Measurements from ENCODE around the gene SFI1.
"Not testable (repeated sequence)": the region's sequence is repeated elsewhere in the genome, so short reads cannot be mapped to it uniquely, and the experiment has no call there.

The SFI1 gene, protein sequence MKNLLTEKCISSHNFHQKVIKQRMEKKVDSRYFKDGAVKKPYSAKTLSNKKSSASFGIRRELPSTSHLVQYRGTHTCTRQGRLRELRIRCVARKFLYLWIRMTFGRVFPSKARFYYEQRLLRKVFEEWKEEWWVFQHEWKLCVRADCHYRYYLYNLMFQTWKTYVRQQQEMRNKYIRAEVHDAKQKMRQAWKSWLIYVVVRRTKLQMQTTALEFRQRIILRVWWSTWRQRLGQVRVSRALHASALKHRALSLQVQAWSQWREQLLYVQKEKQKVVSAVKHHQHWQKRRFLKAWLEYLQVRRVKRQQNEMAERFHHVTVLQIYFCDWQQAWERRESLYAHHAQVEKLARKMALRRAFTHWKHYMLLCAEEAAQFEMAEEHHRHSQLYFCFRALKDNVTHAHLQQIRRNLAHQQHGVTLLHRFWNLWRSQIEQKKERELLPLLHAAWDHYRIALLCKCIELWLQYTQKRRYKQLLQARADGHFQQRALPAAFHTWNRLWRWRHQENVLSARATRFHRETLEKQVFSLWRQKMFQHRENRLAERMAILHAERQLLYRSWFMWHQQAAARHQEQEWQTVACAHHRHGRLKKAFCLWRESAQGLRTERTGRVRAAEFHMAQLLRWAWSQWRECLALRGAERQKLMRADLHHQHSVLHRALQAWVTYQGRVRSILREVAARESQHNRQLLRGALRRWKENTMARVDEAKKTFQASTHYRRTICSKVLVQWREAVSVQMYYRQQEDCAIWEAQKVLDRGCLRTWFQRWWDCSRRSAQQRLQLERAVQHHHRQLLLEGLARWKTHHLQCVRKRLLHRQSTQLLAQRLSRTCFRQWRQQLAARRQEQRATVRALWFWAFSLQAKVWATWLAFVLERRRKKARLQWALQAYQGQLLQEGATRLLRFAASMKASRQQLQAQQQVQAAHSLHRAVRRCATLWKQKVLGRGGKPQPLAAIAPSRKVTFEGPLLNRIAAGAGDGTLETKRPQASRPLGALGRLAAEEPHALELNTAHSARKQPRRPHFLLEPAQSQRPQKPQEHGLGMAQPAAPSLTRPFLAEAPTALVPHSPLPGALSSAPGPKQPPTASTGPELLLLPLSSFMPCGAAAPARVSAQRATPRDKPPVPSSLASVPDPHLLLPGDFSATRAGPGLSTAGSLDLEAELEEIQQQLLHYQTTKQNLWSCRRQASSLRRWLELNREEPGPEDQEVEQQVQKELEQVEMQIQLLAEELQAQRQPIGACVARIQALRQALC

DNA sequence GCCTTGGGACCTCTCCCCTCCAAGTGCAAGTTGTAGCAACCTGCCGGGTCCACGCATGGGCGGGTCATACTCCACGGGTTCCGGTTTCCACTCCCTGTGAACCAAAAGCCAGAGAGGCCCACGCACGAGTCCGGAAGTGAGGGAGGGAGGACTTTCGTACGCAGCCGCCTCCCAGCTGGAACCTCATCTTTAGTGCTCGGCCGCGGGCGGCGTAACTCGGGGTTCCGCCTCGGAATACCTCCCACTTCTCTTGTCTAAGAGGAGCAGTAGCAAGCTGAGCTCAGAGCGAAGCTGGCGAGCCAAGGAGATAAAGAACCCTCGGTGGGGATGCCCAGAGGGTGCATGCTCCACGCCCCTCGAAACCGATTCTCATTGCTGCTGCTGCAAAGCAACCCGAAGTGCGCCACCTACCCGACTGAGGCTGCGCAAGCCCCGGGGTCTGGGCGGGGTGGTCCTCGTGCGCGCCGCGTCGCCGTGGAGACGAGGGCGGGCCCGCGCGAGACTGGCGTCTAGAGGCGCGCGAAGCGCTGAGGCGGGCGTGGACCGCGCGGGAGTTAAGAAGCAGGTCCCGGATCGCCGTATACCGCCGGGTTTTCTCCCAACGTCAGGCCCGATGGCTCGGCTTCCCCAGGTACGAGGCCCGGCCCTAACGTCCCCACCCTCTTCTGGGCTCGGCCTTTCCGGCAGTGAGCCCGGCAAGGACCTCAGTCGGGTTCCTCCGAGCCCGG is at the start of gene SFI1:
SFI1 (plus strand) TSS at position 530 of the 728 bp plus-strand sequence. CDS start 11,749 bp downstream, outside the sequence.
- peak; percentile 95 for DNase-seq

- no peak for DNase-seq
Observed at GRCh38 chr22:31446767-31447166, 49.6 kb upstream of the SFI1 start.

DNA sequence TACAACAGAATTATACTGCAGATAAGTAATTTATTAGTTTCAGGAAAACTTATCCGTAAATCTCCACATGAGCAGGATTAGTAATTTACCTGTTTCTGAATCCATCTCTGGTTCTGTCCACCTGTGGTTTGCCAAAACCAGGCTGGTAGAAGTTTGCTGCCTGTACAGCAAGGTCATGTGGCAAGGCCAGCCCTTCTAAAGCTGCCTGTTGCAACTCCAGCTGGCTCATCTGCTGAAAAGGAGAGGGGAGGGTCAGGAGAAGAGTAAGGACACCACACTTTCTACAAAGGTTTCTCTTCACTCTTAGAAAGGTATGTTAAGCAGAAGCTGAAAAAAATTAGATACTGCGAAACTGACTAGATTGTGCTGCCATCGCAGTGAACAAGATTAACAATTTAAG is 49.0 kb upstream of the SFI1 start:
- DNase-seq: no peak

GRCh38 chr22:31448382-31448781 is 48.0 kb upstream of the SFI1 start:
- DNase-seq: no peak

GRCh38 chr22:31449506-31449905 is 46.8 kb upstream of the SFI1 start:
- no peak for DNase-seq

DNA sequence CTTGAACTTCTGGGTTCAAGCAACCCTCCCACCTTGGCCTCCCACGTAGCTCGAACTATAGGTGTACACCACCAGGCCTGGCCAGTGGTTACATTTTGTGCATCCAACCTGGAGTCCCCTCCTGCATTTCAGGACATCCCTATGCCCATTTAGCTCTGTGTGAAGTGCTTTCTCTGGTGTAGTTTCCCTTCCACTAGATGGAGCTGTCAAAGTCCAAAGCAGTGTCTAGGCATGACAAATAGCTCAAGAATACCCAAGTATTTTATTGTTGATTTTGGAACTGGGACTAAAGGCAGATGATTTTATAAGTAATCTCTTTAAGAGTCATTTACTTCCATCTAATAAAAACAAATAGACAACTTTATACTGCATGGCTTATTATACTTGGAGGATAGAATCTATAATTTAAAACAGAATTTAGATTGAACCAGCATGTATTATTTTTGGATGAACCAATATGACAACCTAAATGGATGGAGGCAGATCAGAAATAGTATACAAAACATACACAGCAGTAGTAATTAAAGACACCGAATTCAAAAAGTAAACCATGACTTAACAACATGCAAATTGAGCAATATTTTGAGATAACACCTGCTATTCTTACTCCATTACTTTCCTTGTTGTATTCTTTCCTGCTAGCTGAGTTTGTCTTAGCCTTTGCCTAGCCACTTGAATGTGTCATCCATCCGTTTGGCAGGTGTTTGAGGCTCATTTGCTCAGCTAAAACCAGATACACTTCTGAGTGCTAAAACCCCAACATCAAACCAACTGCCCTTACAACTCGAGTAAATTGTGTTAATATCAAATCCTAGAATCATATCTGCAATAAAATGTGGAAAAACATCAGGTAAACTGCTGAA is 44.4 kb upstream of the SFI1 start:
- DNase-seq: peak; percentile 44

- no peak for DNase-seq
Observed at GRCh38 chr22:31461699-31462098, 34.6 kb upstream of the SFI1 start.

- no peak for DNase-seq
Observed at GRCh38 chr22:31465307-31465706, 31.0 kb upstream of the SFI1 start.

- no peak for DNase-seq
Observed at GRCh38 chr22:31474743-31475142, 21.6 kb upstream of the SFI1 start.

GRCh38 chr22:31475800-31476199 is 20.5 kb upstream of the SFI1 start:
- no peak for DNase-seq

- DNase-seq: no peak
Observed at GRCh38 chr22:31477329-31477728, 19.0 kb upstream of the SFI1 start.

GRCh38 chr22:31481129-31481528 is 15.2 kb upstream of the SFI1 start:
- no peak for DNase-seq

DNA sequence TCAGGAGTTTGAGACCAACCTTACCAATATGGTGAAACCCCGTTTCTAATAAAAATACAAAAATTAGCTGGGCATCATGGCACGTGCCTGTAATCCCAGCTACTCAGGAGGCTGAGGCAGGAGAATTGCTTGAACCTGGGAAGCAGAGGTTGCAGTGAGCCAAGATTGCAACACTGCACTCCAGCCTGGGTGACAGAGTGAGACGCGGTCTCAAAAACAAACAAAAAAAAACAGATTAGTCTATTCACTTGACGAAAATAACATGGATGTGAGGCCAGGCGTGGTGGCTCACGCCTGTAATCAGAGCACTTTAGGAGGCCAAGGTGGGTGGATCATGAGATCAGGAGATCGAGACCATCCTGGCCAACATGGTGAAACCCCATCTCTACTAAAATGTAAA is 13.9 kb upstream of the SFI1 start:
- DNase-seq: not testable (repeated sequence)

DNA sequence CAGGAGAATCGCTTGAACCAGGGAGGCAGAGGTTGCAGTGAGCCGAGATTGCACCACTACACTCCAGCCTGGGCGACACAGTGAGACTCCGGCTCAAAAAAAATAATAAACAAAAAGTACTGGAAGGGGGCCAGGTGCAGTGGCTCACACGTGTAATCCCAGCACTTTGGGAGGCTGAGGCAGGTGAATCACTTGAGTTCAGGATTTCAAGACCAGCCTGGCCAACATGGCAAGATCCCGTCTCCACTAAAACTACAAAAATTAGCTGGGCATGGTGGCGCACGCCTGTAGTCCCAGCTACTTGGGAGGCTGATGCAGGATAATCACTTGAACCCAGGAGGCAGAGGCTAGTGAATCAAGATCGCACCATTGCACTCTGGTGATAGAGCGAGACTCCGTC is 10.0 kb upstream of the SFI1 start:
- not testable (repeated sequence) for DNase-seq

DNA sequence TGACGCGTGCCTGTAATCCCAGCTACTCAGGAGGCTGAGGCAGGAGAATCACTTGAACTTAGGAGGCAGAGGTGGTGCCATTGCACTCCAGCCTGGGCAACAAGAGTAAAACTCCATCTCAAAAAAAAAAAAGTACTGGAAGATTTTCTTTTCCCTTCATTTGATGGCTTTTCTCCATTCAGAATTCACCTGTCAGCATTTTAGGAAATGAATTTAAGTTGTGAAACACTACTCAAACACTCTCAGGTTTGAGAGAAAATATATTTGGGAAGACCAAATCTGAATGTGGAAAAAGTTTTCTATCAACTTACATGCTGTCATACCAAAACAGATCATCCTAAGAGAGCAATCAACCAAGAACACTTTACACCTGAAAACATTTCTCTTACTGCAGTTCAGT is 9.4 kb upstream of the SFI1 start:
- DNase-seq: no peak

- no peak for DNase-seq
Observed at GRCh38 chr22:31488346-31488883, 7.9 kb upstream of the SFI1 start.

GRCh38 chr22:31488988-31489617 is 7.2 kb upstream of the SFI1 start:
- peak; percentile 24 for DNase-seq

- DNase-seq: peak; percentile 90
Observed at GRCh38 chr22:31489632-31490495, 6.5 kb upstream of the SFI1 start, which contains the start of gene EIF4ENIF1. Gene EIF4ENIF1 (minus strand): TSS chr22:31489842. CDS start chr22:31488718, 1,124 bp downstream.

DNA sequence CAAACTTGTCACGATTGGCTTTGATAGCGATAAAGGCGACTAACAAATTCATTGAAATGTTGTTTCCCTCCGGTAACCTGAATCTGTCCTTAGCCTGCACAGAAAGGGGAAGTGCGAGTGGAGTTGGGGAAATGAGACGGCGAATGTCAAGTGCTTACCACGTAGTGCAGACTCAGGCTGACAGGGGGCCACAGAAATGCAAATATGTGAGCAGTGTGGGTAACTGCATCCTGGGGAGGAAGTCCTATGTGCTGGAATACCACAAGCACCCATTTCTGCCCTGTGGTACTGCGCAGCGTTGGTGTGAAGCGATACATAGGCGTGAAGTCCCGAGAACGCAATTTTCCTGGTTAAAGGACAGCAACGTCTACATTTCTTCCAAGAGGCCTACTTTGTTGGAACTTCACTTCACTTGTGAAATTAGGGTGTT is 5.8 kb upstream of the SFI1 start:
- peak; percentile 70 for DNase-seq
